Hepatocyte (in vitro differentiated cells): ENCODE measurements around the gene MRPS15.

Experiments
- CTCF ChIP-seq: fragments of 200-600 bp; sonication (generic); IDR thresholded peaks from 2 replicates; pipeline ENCODE4 v1.5.1; 2016; ENCODE audit warnings: antibody characterized with exemption, mild to moderate bottlenecking; ENCODE audit not compliant: poor library complexity
- EZH2 ChIP-seq: fragments of 200-600 bp; sonication (generic); IDR thresholded peaks from 2 replicates; pipeline ENCODE4 v1.6.1; 2016; ENCODE audit warnings: antibody characterized with exemption, mild to moderate bottlenecking, borderline replicate concordance
- EZH2phosphoT487 ChIP-seq: fragments of 200-600 bp; sonication (generic); IDR thresholded peaks from one replicate; pipeline ENCODE4 v1.6.1; 2018; ENCODE audit warnings: antibody characterized with exemption, mild to moderate bottlenecking, low read depth, moderate library complexity; ENCODE audit not compliant: unreplicated experiment, severe bottlenecking

- TF ChIP-seq CTCF (no peak), EZH2 (no peak), EZH2phosphoT487 (no peak)
Measured at GRCh38 chr1:36484099-36484498, 19.9 kb upstream of the MRPS15 start.
